CD4-positive, alpha-beta T cell treated with Interleukin-10 for 1 hour (primary cell): ENCODE results near the gene ATP2B2.
"Not testable (repeated sequence)": the region's sequence is repeated elsewhere in the genome, so short reads cannot be mapped to it uniquely, and the experiment has no call there.

ENCODE experiments used
- DNase-seq: peaks from one replicate; pipeline ENCODE4 v3.0.0-alpha.2; 2020

Gene ATP2B2

GRCh38 chr3:10505050-10505790 lies at the start of gene ATP2B2:
TSS of gene ATP2B2 (minus strand) at chr3:10505586. CDS start at chr3:10449543, 56,043 bp downstream.
- no peak for DNase-seq

DNA sequence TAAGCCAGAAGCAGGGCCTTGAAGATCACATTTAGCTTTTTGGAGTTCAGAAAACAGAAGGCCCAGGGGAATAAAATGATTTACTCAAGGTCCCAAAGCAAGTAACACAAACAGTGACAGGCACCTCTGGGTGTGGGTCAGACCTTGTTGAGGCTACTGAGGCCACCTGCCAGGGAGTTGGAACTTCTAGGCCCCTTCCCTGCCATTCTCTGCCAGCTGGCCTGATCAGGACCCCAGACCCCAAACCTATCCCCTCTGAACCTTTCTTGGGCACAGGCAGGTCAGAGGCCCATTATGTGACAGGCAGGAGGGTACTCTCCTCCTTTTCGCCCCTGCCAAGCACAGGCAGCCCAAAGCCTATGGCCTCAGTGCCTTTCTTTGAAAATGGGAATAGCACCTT lies 49.4 kb upstream of the ATP2B2 start:
- DNase-seq: no peak

GRCh38 chr3:10554236-10554611 lies 48.8 kb upstream of the ATP2B2 start:
- no peak for DNase-seq

- DNase-seq: no peak
These were observed 48.3 kb upstream of the ATP2B2 start for GRCh38 chr3:10553591-10554235.

DNA sequence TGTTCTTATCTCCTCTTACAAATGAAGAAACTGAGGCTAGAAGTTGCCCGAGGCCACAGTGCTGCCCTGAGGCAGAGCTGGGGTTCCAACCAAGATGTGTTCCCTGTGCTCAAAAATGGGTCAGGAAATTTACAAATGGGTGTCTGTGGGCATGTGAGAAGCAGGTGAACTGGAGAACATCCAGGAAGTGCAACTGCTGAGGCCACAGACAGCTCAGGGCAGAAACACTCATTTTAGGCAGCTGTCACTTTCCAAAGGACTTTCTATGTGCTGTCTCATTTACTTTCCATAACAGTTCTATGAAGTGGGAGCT lies 47.2 kb upstream of the ATP2B2 start:
- peak; percentile 21 for DNase-seq

DNA sequence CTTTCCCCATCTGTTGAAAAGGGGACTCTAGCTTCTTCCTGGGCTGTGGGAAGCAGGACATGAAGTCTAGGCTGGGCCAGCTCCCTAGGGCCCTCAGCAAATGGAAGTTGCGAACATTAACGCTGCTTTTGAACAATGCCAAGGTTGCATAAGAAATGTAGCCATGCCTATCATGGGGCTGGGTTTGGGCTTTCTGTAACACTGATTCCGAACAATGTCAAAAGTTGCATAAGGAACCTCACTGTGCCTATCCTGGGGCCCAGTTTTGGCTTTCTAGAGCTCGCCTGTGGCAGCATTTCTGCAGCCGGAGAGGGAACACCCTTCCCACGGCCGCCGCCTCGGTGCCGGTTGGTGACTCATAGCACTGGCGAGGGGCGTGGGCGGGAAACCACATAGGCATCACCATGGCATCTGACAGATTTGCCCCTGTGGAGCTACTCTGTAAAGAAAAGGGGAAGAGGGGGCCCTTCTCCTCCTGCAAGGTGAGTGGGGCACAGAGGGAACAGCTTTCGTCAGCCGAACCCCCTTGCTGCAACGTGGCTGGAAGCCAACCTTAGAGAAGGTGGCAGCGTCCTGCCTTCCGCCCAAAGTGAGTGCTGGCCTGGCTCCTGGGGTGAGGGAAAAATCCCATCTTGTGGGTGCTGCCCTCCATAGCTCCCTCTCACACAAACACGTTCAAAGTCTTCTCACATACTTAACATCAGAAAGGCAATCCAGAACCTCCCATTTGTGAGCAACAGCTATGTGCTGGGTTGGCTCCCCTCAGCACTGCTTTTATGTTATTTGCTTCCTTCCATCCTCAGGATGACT lies 46.6 kb upstream of the ATP2B2 start:
- peak; percentile 74 for DNase-seq

GRCh38 chr3:10551139-10551538 lies 45.8 kb upstream of the ATP2B2 start:
- no peak for DNase-seq

DNA sequence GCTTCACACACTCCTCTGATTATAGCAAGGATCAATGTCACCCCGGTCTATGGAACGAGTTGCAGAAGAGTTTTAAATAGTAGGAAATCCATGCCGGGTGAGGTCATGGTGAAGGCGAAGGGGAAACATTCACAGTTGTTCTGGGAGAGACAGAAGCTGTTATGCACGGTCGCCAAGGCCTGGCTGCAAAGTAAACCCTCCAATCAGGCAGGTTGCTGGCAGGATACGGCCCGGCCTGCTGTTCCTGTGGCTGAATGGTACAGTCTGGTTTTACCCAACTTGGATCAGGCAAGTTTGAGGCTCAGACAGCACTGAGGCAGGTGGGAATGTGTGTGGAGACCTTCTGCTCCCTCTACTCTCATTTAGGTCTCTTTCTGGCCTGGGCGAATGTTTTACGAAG lies 45.3 kb upstream of the ATP2B2 start:
- DNase-seq: no peak

GRCh38 chr3:10549617-10550230 lies 44.3 kb upstream of the ATP2B2 start:
- no peak for DNase-seq

GRCh38 chr3:10548992-10549391 lies 43.6 kb upstream of the ATP2B2 start:
- DNase-seq: no peak

DNA sequence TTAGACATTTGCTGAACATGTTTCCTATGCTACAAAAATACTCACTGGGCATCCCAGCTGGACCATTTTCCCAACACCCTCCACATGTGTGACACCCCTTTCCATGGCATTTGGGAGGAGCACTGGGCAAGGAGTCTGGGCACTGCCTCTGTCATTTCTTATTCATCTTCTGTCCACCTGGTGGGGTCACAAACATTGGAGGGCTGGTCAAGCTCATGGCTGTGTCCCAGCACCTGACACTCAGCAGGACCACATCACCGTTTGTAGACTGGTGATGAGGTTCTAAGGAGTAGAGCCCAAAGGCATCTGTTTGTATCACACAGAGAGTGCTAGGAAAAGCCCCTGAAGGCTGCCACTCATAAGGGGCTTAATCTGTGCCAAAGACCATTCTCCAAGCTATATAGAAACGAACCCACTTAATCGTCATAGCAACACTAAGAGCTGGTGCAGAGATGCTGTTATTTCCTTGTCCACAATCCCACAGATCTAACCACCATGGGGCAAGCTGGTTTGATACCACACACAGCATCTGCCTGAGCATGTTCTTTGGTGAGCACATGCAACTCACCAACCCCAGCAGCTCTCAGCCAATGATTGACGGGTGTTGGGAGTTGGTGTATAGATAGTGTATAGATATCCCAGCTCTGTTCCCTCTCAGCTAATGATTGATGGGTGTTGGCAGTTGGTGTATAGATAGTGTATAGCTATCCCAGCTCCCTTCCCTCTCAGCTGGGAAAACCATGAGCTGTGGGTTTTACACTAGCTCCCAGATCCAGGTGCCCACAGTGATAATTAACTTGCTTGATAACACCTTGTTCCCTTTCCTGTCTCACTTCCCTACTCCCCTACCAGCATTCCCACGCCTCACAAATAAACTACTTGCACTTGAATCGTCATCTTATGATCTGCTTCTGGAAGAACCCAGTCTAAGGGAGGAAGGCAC lies 42.7 kb upstream of the ATP2B2 start:
- no peak for DNase-seq

- no peak for DNase-seq
These were observed 42.0 kb upstream of the ATP2B2 start for GRCh38 chr3:10547413-10547812.

DNA sequence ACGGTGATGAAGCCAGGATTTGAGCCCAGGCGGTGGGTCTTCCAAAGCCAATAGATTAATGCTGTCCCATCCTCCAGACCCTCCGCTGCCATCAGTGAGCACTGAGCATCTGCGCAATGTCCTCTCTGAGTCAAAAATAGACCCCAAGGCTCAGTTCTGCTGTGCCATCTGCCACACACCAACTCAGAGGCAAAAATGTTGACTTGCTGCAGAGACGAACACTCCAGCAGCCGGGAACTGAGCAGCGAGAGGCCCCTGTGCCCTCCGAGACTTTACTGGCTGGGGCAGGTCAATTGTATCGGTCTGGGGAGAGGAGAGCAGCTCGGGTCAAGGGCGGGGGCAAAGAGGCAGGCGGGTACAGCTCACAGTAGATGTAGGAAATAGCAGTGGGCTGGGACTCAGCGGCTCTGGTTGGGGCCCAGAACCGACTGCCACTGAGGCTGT lies 41.5 kb upstream of the ATP2B2 start:
- DNase-seq: no peak

- no peak for DNase-seq
These were observed 40.8 kb upstream of the ATP2B2 start for GRCh38 chr3:10546181-10546624.

DNA sequence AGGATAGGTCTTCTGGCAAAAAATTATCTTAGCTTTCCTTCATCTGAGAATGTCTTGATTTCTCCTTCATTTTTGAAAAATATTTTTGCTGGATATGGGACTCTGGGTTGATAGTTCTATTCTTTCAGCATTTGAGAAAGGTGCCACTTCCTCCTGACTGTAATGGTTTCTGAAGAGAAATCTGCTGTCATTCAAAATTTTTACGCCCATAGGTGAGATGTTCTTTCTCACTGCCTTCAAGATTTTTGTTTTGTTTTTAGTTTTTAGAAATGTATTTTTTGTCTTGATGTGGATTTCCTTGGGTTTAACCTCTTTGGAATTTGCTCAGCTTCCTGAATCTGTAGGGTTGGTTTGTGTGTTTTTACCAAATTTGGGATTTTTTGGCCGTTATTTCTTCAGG lies 37.1 kb upstream of the ATP2B2 start:
- no peak for DNase-seq

- not testable (repeated sequence) for DNase-seq
These were observed 35.0 kb upstream of the ATP2B2 start for GRCh38 chr3:10540347-10540746.

DNA sequence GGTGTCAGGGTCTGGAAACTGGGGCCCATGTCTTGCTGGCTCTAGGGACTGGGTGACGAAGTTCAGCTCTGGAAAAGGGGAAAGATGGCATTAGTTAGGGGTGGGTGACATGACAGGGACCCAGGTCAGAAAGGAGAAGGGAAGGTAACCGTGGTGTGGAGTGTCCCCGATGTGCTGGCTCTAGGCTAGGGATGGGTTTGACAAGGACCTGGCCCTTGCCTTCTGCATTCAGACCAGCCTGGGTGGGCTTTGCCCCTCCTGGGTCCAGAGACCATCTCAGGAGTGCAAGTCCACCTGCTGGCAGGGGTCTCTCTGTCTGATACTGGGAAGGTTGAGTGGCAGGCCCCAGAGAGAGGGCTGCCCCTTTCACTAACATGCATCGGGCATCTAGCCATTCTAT lies 28.7 kb upstream of the ATP2B2 start:
- no peak for DNase-seq

- DNase-seq: no peak
These were observed 28.3 kb upstream of the ATP2B2 start for GRCh38 chr3:10533737-10534023.

DNA sequence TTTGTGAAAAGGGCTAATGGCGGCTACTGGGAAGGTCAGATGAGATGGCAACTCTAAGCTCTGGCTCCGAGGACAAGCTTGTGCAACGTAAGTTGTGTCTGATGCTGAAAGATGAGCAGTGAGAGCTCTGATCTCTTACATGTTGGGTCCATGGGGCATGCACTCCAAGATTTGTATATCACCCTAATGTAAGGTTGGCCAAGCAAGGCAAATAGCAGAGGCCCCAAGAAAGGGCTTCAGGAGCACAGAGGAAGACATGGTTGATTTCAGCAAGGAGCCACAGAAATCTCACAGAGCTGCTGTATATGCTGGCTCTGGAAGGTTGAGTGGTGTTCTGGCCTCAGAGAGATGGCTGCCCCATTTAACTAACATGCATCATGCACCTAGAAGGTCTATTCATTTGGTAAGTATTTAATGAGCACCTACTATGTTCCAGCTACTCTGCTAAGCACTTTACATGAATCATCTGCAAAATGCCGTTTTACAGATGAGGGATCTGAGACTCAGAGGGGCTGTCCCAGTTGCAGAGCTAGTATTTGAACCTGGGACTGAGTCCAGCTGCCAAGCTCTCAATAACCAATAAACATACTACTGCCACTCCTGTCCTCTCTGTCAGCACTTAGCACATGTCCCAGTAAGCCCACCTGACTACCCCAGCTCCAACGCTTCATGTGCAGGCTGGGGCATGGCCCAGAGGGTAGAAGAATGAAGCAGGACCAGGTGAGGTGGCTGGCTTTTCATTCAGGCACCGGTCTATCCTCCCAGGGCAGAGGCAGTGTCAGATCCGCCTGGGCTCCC lies 27.8 kb upstream of the ATP2B2 start:
- DNase-seq: no peak

DNA sequence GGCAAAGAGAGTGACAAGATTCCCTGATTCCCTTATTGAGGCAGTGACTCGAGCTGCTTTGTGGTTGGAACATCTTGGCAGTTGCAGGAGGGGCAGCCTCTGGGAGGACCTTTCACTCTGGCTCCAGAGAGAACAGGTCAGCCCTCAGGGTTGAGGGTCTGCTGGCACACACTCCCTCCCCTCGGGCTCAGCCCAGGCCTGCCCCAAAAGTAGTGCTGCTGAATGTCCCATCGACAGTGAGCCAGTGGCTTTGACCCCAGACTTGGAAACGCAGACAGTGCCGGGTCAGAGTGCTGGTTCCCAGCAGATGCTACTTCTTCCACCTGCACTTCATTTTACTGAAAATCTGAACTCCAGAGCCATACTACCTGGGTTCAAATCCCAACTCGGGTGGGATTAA lies 25.6 kb upstream of the ATP2B2 start:
- DNase-seq: no peak

GRCh38 chr3:10530241-10530640 lies 24.9 kb upstream of the ATP2B2 start:
- no peak for DNase-seq

- DNase-seq: no peak
These were observed 24.4 kb upstream of the ATP2B2 start for GRCh38 chr3:10529809-10530208.
